Smooth muscle cell of the brain vasculature (primary cell): ENCODE measurements around the gene CGB2.
"Not testable (repeated sequence)": the region's sequence is repeated elsewhere in the genome, so short reads cannot be mapped to it uniquely, and the experiment has no call there.

Source experiments
- DNase-seq: peaks from one replicate; pipeline ENCODE4 v3.0.0-alpha.2; 2012; ENCODE audit warnings: low read depth, low spot score

Gene CGB2

GRCh38 chr19:49038111-49038510 is 6.4 kb downstream of the CGB2 start:
- DNase-seq = not testable (repeated sequence)

- DNase-seq = not testable (repeated sequence)
Observed at GRCh38 chr19:49038557-49039276, 7.0 kb downstream of the CGB2 start.

GRCh38 chr19:49039736-49040135 is 8.0 kb downstream of the CGB2 start:
- DNase-seq = not testable (repeated sequence)

GRCh38 chr19:49042177-49042576 is 10.5 kb downstream of the CGB2 start:
- DNase-seq = no peak

GRCh38 chr19:49042666-49043065 is 11.0 kb downstream of the CGB2 start:
- DNase-seq = not testable (repeated sequence)

GRCh38 chr19:49043548-49043947 is 11.9 kb downstream of the CGB2 start, which contains the start of gene CGB5:
CGB5 (plus strand) TSS chr19:49043848; CDS start chr19:49044210, 362 bp downstream.
- not testable (repeated sequence) for DNase-seq

- DNase-seq = not testable (repeated sequence)
Observed at GRCh38 chr19:49049011-49049410, 17.3 kb downstream of the CGB2 start, which contains the start of gene CGB8. CGB8 (minus strand) TSS chr19:49049111; CDS start chr19:49048739, 372 bp downstream.

GRCh38 chr19:49049834-49050233 is 18.1 kb downstream of the CGB2 start:
- not testable (repeated sequence) for DNase-seq

GRCh38 chr19:49050376-49051033 is 18.8 kb downstream of the CGB2 start:
- not testable (repeated sequence) for DNase-seq

GRCh38 chr19:49056101-49056901 is 24.6 kb downstream of the CGB2 start:
- DNase-seq = no peak

- not testable (repeated sequence) for DNase-seq
Observed at GRCh38 chr19:49056902-49057596, 25.4 kb downstream of the CGB2 start.

GRCh38 chr19:49057636-49058234 is 26.0 kb downstream of the CGB2 start, which contains the start of gene CGB7:
CGB7 (minus strand) TSS chr19:49057749; CDS start chr19:49055375, 2,374 bp downstream.
- no peak for DNase-seq

GRCh38 chr19:49058562-49058961 is 26.9 kb downstream of the CGB2 start:
- no peak for DNase-seq

- DNase-seq = no peak
Observed at GRCh38 chr19:49059053-49059452, 27.4 kb downstream of the CGB2 start.

GRCh38 chr19:49061000-49061399 is 29.3 kb downstream of the CGB2 start:
- DNase-seq = no peak

- no peak for DNase-seq
Observed at GRCh38 chr19:49061445-49061844, 29.8 kb downstream of the CGB2 start.

- no peak for DNase-seq
Observed at GRCh38 chr19:49064029-49064629, 32.4 kb downstream of the CGB2 start.

GRCh38 chr19:49064768-49065611 is 33.3 kb downstream of the CGB2 start, which contains the start of gene NTF4:
NTF4 (minus strand) TSS chr19:49064818; CDS start chr19:49061997, 2,821 bp downstream.
- DNase-seq = no peak

GRCh38 chr19:49065905-49066512 is 34.3 kb downstream of the CGB2 start:
- DNase-seq = no peak
